ENCODE results near the gene UBQLN3.

The UBQLN3 gene

DNA sequence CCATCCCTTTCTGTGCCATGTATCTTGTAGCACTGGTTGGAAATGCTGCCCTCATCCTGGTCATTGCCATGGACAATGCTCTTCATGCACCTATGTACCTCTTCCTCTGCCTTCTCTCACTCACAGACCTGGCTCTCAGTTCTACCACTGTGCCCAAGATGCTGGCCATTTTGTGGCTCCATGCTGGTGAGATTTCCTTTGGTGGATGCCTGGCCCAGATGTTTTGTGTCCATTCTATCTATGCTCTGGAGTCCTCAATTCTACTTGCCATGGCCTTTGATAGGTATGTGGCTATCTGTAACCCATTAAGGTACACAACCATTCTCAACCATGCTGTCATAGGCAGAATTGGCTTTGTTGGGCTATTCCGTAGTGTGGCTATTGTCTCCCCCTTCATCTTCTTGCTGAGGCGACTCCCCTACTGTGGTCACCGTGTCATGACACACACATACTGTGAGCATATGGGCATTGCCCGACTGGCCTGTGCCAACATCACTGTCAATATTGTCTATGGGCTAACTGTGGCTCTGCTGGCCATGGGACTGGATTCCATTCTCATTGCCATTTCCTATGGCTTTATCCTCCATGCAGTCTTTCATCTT lies 20.9 kb downstream of the UBQLN3 start:
- no peak for DNase-seq
- no peak for TF ChIP-seq POLR2A (IDR thresholded peaks at IDR 0.05; ENCODE audit: low read length)
- no peak for TF ChIP-seq GATA1 (IDR thresholded peaks at IDR 0.05; ENCODE audit: low read depth, low read length)

DNA sequence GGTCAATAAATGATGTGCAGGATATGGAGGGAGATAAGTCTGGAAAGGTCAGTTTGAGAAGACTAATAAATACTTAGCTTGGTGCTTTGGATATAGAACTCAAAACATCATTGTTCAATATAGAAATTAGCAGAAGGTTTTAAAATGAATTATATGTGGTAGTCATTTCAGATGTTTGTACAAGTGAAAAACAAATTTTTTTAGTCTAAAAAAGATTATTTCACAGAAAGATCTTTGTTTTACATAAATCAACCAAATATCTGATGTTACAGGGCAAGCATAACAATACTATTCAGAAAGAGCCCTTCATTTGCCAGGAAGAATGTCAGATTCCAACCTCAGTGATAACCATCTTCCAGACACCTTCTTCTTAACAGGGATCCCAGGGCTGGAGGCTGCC lies 21.4 kb downstream of the UBQLN3 start, which contains the start of gene OR52D1:
Gene OR52D1, plus strand, starts transcription at position 301 of the 400 bp plus-strand sequence. Its CDS starts 22 bp downstream, at position 323.
- DNase-seq: no peak
- TF ChIP-seq POLR2A (IDR thresholded peaks at IDR 0.05; ENCODE audit: low read length) (no peak), GATA1 (IDR thresholded peaks at IDR 0.05; ENCODE audit: low read depth, low read length) (no peak)

DNA sequence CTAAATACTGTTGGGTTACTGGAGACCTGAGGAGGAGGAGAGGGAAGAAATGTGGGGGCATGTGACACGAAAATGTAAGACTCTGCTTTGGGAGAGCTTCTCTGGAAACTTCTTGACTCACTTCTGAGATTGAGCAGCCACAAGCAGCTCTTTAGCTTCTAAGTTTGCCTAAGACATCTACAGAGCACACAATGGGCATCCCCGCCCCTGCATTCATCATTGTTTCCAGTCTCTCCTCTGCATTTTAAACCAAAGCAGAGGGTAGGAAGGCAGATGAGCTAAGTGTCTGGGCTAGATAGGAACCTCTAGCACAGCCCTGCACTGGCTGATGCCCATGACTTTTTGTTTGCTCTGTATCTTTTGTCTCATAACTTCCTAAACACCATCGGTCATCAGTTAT lies 23.3 kb downstream of the UBQLN3 start:
- TF ChIP-seq POLR2A (IDR thresholded peaks at IDR 0.05; ENCODE audit: low read length) (no peak), GATA1 (IDR thresholded peaks at IDR 0.05; ENCODE audit: low read depth, low read length) (no peak)
- DNase-seq: no peak

DNA sequence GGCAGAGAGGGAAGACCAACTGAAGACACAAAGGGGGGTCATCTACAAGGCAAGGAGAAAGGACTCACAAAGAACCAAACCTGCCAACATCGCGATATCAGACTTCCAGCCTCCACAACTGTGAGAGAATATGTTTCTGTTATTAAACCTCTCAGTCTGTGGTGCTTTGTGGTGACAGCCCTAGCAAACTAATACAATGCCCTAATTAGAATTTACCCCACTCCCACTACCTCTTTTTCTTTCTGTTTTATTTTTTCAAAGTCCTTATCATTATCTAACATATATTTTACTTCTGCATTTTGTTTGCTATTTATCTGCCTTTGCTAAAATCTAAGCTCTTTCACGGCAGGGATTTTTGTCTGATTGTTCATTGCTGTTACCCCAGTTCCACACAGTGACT lies 23.8 kb downstream of the UBQLN3 start:
- TF ChIP-seq POLR2A (IDR thresholded peaks at IDR 0.05; ENCODE audit: low read length) (no peak), GATA1 (IDR thresholded peaks at IDR 0.05; ENCODE audit: low read depth, low read length) (no peak)
- no peak for DNase-seq

DNA sequence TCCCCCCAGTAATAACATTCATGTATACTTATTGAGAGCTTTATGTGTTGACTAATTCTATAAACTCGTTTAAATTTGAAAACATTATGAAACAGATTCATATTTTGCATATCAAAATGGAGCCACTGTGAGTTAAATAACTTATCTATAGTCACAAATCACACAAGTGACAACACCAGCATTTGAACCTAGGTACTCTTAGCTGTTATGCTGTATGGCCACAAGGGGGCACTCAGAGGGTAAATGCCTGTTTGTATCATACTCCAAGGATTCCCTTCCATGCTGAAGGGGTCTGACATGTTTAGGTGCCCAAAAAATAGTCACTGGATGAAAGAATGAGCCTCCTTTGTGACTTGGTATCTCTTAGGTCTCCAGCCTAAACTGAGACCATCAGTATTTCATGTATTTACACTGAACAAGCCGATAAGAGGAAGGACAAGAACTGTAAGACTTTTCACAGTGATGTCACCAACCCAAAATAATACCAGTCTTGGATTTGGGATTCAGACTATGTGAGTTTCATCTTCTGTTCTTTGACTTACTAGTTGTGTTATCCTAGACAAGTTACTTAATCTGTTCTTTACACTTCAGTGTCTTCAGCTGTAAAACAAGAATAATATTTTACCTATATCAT lies 33.5 kb downstream of the UBQLN3 start:
- peak; percentile 61 to 76 for DNase-seq
- TF ChIP-seq POLR2A (IDR thresholded peaks at IDR 0.05; ENCODE audit: low read length): no peak
- no peak for TF ChIP-seq GATA1 (IDR thresholded peaks at IDR 0.05; ENCODE audit: low read depth, low read length)

DNA sequence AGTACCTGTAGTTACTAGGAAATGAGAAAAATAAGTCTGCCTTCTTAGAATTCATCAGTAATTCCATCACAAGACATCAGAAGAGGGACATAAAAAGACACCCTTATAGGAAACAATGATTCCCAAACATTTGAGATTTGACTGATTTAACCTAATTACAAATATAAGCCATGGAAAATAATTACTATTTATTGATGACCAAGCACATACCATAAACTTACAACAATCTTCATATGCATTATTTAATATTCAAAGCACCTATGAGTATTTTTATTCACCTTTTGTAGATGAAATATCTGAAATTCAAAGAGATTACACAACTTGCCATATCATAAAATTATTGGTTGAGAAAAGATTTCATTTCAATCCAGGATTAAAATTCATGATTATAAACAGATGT lies 35.8 kb downstream of the UBQLN3 start:
- TF ChIP-seq POLR2A (IDR thresholded peaks at IDR 0.05; ENCODE audit: low read length) (no peak), GATA1 (IDR thresholded peaks at IDR 0.05; ENCODE audit: low read depth, low read length) (no peak)
- DNase-seq: no peak

DNA sequence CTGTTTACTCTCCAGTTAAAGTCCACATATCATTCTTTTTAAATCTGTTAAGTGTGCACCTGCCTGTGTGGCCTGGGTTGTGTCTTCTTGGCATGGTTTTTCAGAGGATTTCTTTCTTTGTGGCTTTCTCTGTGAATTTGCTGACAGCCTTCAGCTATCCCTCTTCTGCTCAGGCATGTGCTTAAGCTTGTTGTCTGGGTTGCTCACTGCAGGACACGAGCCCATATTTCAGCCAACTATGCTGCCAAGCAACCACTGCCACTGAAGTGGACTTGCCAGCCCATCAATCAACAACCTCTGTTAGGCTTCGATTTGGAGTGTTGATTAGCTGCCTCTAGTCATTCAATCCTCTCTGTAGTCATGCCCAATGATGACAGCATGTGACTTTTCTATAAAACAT lies 42.2 kb downstream of the UBQLN3 start:
- TF ChIP-seq GATA1 (IDR thresholded peaks at IDR 0.05; ENCODE audit: low read depth, low read length) (no peak), POLR2A (IDR thresholded peaks at IDR 0.05; ENCODE audit: low read length) (no peak)
- no peak for DNase-seq

DNA sequence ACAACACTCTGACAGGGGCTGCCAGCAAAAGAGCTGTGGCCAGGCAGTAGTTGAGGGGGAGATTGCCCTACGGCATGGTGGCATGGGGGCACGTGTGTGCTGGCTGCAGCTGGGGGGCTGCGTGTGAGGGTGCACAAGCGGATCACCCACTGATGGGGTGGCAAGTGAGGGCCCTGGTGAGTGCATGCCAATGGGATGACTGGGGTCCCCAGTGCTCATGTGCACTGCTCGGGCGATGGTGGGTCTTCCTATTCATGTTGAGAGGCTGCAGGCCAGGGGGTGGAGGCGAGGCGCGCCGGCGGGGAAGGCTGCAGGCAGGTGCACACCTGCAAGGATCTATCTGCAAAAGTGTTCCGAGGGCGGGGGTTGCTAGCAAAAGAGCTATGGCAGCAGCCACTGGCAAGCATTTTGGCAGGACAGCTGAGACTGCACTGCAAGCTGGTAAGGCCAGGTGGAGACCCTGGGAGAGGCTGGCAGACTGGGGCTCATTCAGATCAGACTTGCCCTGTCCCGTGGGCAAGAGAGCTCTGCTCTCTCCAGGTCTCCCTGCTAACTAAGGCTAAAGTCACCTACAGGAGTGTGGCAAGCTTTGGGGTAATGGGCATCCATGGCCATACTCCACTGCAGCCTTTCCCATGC lies 48.7 kb downstream of the UBQLN3 start:
- TF ChIP-seq POLR2A (IDR thresholded peaks at IDR 0.05; ENCODE audit: low read length) (no peak), GATA1 (IDR thresholded peaks at IDR 0.05; ENCODE audit: low read depth, low read length) (no peak)
- no peak for DNase-seq
